ENCODE data around the gene TTN. TPM values are rescaled to one million over a fixed set of nuclear protein-coding genes. Genes with fewer than 3 reads are reported as not detected.

Gene TTN
- total RNA-seq, 1 donor from 2014 or later: 2,803 TPM

- no peaks in the 10 kb centered on the region for H3K27me3 ChIP-seq (ENCODE audit: low read depth)
- H3K27ac ChIP-seq (replicated peaks): no peak overlapping the region
- no peaks in the 10 kb centered on the region for H3K9me3 ChIP-seq (replicated peaks)
- peaks cover 97% of the 10 kb centered on the region for H3K36me3 ChIP-seq
- H3K4me3 ChIP-seq: no peak overlapping the region
- peaks cover 26% of the 10 kb centered on the region for H3K4me1 ChIP-seq
- intact Hi-C loops (cut with micrococcal nuclease): no loop called here
- no peak for DNase-seq
- TF ChIP-seq CTCF (IDR thresholded peaks at IDR 0.05; ENCODE audit: borderline replicate concordance): no peak
Measured at GRCh38 chr2:178592655-178593054, 214.6 kb downstream of the TTN start.

GRCh38 chr2:178589335-178589734 lies 217.9 kb downstream of the TTN start:
- H3K27ac ChIP-seq (replicated peaks): no peak overlapping the region
- no peak for TF ChIP-seq CTCF (IDR thresholded peaks at IDR 0.05; ENCODE audit: borderline replicate concordance)
- H3K9me3 ChIP-seq (replicated peaks): no peaks in the 10 kb centered on the region
- intact Hi-C loops (cut with micrococcal nuclease): no loop called here
- DNase-seq: no peak
- peaks cover 98% of the 10 kb centered on the region for H3K36me3 ChIP-seq
- H3K4me1 ChIP-seq: peaks cover 18% of the 10 kb centered on the region
- H3K4me3 ChIP-seq: no peak overlapping the region
- no peaks in the 10 kb centered on the region for H3K27me3 ChIP-seq (ENCODE audit: low read depth)

- DNase-seq: no peak
- Histone ChIP-seq H3K9me3 (replicated peaks) (no peaks in the 10 kb centered on the region), H3K36me3 (peaks cover 96% of the 10 kb centered on the region), H3K4me3 (no peak overlapping the region), H3K27me3 (ENCODE audit: low read depth) (no peaks in the 10 kb centered on the region), H3K27ac (replicated peaks) (no peak overlapping the region), H3K4me1 (no peaks in the 10 kb centered on the region)
- intact Hi-C loops (cut with micrococcal nuclease): no loop called here
- no peak for TF ChIP-seq CTCF (IDR thresholded peaks at IDR 0.05; ENCODE audit: borderline replicate concordance)
Measured at GRCh38 chr2:178584666-178585065, 222.6 kb downstream of the TTN start.

GRCh38 chr2:178579006-178579405 lies 228.2 kb downstream of the TTN start:
- no peaks in the 10 kb centered on the region for H3K9me3 ChIP-seq (replicated peaks)
- peaks cover 98% of the 10 kb centered on the region for H3K36me3 ChIP-seq
- no peaks in the 10 kb centered on the region for H3K27me3 ChIP-seq (ENCODE audit: low read depth)
- H3K27ac ChIP-seq (replicated peaks): no peak overlapping the region
- peaks cover 11% of the 10 kb centered on the region for H3K4me1 ChIP-seq
- no peak for DNase-seq
- no peak overlapping the region for H3K4me3 ChIP-seq
- intact Hi-C loops (cut with micrococcal nuclease): no loop called here
- TF ChIP-seq CTCF (IDR thresholded peaks at IDR 0.05; ENCODE audit: borderline replicate concordance): no peak

- Histone ChIP-seq H3K36me3 (peaks cover 100% of the 10 kb centered on the region), H3K4me3 (no peak overlapping the region), H3K27me3 (ENCODE audit: low read depth) (no peaks in the 10 kb centered on the region), H3K9me3 (replicated peaks) (no peaks in the 10 kb centered on the region), H3K27ac (replicated peaks) (no peak overlapping the region), H3K4me1 (peaks cover 52% of the 10 kb centered on the region)
- DNase-seq: no peak
- TF ChIP-seq CTCF (IDR thresholded peaks at IDR 0.05; ENCODE audit: borderline replicate concordance): no peak
- intact Hi-C loops (cut with micrococcal nuclease): no loop called here
Measured at GRCh38 chr2:178574789-178575188, 232.4 kb downstream of the TTN start.

- peaks cover 7% of the 10 kb centered on the region for H3K9me3 ChIP-seq (replicated peaks)
- H3K27me3 ChIP-seq (ENCODE audit: low read depth): no peaks in the 10 kb centered on the region
- DNase-seq: no peak
- H3K36me3 ChIP-seq: peaks cover 100% of the 10 kb centered on the region
- no peak overlapping the region for H3K27ac ChIP-seq (replicated peaks)
- intact Hi-C loops (cut with micrococcal nuclease): no loop called here
- no peak for TF ChIP-seq CTCF (IDR thresholded peaks at IDR 0.05; ENCODE audit: borderline replicate concordance)
- H3K4me1 ChIP-seq: peaks cover 37% of the 10 kb centered on the region
- no peak overlapping the region for H3K4me3 ChIP-seq
Measured at GRCh38 chr2:178568227-178568626, 239.0 kb downstream of the TTN start.

Data from left ventricle myocardium inferior (tissue), 1 donor.